Measurements from ENCODE around the gene PPIB.

Gene PPIB

DNA sequence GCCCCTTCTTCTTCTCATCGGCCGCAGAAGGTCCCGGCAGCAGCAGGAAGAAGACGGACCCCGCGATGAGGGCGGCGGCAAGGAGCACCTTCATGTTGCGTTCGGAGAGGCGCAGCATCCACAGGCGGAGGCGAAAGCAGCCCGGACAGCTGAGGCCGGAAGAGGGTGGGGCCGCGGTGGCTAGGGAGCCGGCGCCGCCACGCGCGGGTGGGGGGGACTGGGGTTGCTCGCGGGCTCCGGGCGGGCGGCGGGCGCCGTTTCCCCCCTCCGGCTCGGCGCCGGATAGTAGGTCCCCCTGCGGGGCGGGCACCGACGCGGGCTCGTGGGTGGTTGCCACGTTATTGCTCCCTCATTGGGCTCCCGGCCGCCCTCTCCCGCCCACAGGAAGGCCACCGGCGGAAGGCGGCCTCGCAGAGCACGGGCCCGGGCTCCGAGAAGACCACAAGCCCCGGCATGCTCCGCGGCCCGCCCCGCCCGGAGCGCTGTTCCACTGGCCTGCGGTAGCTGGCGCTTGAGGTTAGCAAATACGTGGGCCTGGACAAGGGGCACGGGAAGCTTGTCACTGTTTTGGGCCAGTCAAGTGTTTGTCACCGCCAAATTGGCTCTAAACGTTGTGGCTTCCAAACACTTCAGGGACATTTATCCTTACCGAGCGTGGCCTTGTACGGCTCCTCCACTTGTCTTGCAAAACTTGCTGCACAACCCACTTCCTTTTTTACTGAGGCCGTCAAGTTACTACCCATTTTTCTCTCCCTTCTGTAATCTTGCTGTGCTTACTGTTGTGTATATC is at the start of gene PPIB:
TSS of gene PPIB (minus strand) at position 154 of the 790 bp plus-strand sequence. CDS start at position 118, 36 bp downstream.
- peak; percentile 96 for DNase-seq

DNA sequence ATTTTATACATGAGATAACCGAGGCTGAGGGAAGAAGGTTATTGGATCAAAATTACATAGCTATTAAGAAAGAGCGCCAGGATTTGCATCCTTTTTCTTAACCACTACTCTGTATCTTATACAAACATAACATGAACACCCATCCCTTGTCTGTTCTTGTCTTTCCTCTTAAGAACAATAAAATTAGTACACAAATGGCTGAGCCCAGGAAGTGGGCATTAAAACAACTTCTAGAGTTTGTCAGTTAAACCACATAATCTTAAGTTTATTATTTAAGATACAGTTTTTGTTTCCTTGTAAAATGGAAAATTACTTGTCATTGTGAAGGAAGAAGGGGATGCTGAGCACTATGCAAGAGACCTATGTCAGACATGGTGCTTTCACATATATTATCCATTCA is 48.9 kb upstream of the PPIB start:
- no peak for DNase-seq

DNA sequence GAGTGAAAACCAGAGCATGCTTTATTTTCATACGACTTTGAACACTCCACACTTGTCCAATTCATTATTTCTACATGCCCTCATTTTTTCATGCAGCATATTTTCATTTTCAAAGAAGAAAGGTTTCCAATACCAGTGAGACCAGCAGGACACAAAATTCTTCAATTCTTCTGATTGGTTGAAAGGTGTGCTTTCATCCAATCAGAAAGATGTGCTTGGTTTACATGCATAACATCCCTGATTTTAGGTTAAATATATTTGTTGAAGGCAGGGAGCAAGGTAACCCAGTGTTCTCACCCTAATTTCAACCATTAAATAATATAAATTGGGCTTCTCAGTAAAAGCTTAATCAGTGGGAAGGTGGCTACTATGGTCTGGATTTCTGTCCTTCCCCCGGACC is 47.5 kb upstream of the PPIB start:
- no peak for DNase-seq

DNA sequence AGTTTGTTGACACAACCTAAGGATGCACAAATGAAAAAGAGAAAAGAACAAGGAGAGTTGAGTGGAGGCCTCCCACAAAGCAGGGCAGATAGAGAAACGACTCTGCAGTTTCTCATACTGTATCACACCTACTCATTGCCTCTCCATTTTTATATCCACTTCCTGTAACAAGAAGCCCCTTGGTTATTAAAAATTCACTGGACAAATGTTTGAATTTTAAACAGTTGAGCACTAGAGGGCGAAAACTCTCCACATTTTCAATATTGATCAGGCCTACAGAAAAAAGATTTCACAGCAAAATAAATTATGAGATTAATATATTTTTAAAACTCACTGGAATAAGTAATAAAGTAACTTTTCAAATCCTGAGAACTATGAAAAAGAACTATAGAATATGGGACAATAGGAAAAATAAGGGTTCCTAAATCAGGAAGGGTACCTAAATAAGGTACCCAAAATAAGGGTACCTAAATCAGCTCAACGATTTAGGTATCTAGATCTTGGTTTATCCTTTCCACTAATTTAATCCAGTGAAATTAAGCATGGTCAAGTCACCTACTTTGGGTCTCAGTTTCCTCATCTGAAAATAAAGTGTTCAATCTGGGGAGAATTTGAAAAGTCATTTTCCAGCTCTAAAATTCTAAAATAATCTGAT is 47.0 kb upstream of the PPIB start:
- peak; percentile 25 for DNase-seq

DNA sequence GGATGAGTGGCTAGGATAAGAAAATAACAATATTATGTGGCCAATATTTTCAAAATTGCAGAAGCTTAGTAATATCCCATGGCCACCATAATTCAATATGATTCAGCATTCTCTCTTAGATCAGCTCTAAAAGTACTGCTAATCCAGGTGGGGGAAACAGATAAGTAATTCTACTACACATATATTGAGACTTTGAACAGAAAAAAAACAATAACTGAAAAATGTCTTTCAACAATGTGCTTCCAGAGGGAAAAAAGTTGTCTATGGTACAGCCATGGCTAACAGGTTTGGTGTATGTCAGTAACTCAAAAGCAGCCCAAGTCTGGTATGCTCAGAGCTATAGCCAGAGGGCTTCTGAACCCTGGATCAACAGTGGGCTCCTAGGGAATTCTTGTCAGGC is 42.4 kb upstream of the PPIB start:
- no peak for DNase-seq

DNA sequence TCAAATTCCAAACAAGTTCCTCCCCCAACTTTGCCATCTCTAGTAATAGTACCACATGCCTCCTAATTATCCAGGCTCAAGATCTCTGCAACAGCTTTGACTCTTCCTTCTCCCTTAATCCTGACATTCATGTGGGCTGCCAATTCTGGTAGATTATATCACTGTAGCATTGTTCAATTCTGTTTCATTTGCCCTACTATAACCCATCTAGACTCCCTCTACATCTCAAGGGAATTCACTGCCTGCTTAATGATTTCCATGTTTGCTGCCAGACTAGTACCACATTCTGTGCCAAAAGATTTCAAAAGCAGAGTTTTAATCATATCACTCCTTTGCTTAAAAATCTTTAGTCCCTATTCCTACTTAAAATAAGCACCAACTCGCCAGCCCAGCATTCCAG is 34.6 kb upstream of the PPIB start:
- DNase-seq: no peak

DNA sequence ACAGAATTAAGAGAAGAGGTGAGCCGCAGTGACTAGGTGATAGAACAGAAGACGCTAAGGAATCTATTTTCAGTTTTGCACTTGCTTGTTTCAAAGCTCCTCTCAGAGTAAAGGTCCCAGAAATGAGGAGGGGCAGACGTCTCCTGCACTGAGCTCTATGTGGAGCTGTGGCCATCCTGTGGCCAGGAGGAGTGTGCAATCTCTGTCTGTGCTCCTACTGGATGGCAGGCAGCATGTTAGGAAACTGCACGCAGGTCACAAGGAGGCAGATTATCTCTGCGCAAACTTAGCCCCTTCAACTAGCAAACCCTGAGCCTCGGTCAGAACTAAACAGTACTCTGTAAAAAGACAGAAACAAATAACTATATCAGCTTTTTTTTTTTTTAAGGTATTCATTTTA is 31.1 kb upstream of the PPIB start:
- DNase-seq: no peak

DNA sequence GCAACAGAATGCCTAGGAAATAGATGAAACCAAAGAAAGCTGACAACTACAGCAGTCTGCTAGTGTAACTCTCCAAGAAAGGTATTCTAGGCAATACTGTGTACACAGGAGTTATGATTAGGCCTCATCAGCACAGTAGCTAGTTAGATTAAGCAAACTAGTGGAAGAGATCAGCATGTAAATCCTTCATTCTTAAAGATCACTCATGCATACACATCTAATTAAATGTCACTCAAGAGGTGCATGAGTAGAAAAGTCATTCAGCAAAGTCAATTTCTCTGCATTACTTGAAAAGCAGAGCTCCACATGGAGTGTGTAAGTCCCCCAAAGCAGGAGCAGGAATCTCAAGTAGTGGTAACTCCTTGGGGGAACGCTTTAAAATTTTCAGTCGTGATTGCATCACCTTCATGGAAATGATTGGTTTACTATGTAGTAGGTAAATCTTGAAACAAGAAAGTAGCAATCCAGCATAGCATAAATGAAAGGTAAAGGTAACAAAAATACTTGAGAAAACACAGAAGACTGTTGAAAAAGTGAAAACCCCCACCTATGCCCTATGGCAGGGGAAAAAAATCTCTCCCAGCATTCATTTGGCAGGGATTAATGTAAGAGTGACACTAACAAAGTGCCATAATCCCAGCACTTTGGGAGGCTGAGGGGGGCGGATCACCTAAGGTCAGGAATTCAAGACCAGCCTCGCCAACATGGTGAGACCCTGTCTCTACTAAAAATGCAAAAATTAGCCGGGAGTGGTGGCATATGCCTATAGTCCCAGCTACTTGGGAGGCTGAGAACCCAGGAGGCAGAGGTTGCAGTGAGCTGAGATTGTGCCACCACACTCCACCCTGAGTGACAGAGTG is 29.4 kb upstream of the PPIB start:
- DNase-seq: no peak

DNA sequence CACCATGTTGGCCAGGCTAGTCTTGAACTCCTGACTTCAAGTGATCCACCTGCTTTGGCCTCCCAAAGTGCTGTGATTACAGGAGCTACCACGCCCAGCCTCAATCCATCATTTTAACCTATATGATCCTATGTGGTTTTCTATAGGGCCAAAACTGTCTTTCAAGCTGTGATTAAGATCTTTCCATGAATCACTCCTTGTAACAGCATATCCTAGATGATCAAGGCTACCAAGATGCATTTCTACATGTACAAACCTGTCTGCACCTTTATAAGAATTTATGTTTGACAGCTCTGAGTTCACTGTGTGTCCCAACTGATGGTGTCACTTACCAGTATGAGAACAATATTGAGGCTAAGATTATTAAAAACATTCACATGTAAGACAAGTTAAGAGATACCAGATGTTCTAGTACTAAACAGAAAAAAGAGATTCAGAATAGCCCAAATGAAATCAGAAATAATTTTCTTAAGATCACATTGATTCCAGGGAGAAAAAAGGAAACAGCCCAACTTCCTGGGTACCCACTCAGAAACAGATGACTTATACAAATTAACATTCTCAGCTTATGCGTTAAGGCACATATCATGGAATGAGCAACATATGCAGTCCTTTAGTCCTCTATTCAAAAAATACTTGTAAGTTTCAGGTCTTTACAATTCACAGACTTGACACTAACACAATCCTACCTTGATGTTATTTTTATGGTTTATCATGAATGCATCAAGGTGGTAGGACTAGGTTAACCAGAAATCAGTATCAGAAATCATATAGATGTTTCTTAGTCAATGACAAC is 24.8 kb upstream of the PPIB start:
- no peak for DNase-seq

DNA sequence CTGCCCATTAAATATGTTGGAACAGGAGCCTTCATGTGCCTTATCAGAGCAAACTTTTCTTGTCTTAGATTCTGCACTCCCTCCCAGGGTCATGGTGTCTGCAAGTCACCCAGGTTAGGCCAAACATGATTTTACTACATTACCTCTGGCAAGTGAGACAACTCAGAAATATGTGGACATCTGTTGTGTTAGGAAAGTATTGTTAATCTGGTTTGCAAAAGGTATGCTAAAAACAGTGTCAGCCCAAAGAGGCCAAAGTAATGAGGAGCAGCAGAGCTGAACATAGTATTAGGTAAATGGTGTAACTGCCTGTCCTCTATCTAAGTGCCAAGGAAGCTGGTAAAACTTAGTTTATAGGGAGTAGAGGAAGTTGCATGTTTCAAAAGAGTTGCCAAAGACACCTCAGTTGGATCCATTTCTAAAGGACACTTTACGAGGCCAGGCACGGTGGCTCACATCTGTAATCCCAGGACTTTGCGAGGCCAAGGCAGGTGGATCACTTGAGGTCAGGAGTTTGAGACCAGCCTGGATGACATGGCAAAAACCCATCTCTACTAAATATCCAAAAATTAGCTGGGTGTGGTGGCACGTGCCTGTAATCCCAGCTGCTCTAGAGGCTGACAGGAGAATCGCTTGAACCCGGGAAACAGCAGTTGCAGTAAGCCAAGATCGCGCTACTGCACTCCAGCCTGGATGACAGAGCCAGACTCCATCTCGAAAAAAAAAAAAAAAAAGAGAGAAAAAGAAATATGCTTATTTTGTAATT is 22.5 kb upstream of the PPIB start:
- DNase-seq: no peak

DNA sequence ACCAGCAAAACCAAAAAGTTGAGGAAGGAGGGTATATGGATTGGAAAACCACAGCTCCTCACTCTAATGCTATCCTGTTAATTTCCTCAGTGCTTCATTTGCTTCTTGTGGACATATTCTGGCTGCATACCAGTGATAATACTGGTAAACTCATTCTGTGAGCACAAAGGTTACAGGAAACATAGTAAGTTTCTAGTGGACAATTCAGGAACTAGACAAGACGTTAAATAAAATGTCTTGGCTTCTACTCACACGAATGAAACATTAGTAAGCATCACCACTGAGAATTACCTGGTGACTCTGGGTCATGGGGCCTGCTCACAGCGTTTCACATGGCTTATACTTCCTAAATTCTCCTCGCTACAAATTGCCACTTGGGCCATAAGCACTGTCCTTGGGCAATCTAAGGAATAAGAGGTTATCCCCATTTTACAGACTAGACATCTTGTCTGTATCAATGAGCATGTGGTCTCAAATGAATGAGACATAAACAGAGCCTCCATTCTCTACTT is 20.1 kb upstream of the PPIB start:
- no peak for DNase-seq

DNA sequence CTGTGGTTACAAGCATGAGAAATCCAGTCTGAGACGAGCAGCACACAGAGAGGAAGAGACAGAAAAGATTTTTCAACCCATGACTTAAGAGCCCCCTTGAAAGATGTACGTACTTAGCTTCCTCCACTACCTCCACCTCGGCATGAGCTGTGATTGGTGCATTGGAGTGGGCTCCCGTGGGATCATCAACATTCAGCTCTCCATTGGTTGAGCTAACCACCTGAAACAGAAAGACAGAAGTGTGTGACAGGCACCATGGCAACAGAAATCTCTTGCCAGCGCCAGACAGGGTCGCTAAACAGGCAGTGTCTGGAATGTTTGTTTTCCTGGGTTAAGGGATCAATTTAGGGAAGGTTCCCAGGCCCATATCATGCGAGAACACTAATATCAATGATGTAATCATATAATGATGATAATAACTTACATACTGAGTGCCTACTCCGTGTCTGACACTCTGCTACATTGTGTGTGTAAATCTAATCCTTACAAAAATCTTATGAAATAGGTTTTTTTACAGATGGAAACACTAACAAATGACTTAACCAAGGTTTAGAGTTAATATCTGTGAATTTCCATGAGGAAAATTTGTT is 17.5 kb upstream of the PPIB start:
- DNase-seq: peak; percentile 25

DNA sequence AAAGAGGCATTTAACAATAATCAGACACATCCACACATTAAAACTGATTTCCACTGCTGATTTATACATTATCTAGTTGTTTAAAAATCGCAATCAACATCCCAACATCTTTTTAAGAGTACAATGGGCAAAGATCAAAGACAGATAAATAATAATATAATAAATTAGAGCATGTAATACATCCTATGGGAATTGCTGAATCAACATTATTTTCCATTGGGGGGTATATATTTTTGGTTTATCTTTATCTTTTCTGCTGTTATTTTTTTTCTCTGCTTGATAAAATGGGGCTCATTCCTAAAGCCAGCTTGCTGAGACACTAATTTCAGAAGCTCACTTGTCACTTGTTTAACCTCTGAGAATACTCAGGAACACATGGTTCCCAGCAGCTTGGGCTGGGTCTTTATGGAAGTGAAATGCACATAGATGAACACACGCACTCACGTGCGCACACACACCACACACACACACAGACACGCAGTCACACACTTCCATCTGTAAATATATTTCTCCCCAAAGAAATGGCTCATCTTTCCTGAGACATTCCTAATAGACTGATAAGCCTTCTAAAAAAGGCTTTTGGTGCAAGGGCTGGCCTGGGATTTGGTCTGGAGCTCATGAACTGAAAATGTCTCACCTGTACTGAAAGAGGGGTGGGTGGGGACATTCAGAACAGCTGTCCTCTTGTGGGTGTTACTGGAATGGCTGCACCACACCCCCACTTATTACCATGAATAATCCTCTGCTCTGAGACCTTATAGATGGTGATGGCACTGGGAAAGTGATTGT is 3.5 kb upstream of the PPIB start:
- DNase-seq: no peak

DNA sequence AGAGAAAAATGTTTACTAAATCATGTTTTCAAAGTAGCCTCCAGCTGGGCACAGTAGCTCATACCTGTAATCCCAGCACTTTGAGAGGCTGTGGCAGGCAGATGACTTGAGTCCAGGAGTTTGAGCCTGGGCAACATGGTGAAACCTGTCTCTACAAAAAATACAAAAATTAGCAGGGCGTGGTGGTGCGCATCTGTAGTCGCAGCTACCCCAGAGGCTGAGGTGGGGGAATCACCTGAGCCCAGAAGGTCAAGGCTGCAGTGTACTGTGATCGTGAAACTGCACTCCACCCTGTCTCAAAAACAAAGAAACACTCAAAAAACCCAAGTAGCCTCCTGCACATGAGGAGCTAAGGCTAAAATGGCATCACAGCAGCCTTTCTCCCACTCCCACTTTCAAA is 1.6 kb upstream of the PPIB start:
- DNase-seq: no peak

DNA sequence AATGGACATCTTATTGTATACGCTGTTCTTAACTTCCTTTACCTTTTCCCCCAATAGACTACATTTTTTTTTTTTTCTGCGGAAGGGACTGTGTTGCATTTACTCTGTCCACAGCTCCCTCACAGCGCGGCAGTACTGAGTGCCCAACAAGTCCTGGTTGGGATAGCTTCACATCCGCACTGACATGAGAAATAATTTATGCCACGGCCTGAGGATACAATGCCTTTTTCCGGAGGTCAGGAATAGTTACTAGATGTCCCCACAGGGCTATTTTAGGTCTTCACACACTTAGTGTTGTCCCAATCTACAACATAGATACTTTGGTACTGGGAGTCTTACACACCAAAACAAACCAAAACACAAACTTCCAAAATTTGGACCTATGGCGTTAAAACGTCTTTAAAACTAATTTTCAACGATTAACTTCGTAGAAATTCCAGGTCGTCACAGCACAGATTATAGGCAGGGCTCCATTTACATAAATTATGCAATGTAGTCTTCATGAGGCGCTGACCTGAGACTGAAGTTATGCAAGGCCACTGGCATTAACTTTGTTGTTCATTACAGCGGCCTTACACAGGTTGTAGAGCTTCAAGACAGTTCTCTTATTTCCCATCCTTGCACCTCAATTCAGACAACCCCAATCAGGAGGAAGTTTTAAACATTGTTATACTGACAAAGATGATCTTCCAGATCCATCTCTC is 989 bp upstream of the PPIB start:
- no peak for DNase-seq

DNA sequence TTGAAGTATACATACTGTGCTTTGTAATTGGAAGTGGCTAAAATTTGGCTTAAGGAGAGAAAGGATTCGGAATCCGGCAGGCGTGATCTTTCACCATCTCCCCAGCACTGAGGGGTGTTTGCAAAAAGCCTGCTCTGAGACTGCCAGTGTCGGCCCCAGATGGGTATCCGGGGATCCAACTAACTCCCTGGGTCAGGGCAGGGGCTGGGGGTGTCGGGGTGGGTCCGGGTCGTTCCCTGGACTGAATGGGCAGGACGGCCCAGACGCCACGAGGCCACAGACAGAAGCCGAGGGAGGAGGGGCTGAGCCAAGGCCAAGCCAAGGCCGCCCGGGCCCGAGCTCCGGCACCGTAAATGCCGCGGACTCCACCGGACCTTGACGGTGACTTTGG is 349 bp downstream of the PPIB start:
- DNase-seq: no peak

DNA sequence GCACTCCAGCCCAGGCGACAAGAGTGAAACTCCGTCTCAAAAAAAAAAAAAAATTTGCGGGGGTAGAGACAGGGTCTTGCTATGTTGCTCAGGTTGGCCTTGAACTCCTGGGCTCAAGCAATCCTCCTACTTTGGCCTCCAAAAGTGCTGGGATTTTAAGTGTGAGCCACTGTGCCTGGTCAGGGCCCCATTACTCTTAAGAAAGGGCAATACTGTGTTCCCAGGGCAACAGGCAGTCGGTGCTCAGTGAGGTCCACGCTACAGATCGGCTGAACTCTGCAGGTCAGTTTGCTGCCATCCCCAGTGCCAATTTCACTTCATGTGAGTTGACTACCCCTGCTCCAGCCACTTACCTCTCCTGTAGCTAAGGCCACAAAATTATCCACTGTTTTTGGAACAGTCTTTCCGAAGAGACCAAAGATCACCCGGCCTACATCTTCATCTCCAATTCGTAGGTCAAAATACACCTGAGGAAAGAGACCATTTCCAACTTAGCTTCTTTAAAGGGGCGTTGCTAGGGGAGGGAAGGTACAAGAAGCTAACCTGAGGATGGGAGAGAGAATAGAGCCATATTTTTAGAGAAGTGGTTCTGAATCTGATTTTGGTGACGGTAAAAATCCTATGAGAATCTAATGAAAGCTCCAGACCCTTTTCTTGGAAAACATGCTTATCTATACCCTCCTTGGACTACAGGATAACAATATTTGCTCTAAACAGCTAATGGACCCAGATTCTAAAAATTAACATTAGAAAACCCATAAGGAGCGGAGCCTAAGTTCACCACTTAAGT is 939 bp downstream of the PPIB start:
- no peak for DNase-seq

DNA sequence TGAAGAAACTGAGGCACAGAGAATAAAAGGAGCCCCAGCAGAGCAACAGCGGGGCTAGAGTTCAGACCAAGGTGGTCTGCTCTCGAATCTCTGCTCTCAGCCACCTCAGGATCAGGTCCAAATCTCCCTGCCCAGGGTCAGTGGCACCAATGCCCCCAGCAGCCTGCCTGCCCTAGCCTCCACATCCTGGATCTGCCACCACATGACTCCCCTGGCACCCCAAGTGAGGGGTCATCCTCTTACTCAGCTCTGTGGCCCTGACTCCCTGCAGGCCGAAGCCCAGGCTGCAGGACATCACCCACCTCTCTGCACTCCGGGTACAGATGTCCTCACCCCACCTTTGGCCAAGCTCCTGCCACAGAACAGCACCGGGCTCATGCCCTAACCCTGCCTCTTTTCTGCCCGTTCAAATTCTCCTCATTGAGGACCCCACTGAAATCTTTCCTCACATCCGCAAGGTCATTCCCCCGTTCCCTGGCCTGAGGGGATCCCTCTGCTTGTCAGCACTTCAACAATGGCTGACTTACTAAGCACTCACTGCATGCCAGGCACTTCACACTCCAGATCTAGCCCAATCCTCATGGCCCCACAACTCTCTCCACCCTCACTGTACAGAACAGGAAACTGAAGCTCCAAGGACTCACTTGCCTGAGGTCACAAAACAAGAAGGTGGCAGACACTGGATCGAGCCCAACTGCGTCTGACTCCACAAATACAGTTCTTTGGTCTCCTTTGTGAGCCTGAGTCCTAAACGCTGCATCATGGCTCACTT is 4.3 kb downstream of the PPIB start:
- no peak for DNase-seq
